HFF-Myc (cell line): Measurements from ENCODE around the gene ZNF3.

Experiments
- DNase-seq: peaks from one replicate; pipeline ENCODE4 v3.0.0-alpha.2; 2011; ENCODE audit warnings: low read depth; ENCODE audit errors: extremely low read depth
- H3K4me3 ChIP-seq: replicated peaks from 2 replicates; pipeline ENCODE4 v1.5.1; 2011; ENCODE audit warnings: low read depth, mild to moderate bottlenecking, control low read depth, low read length
- CTCF ChIP-seq: IDR thresholded peaks from 2 replicates; pipeline ENCODE4 v1.5.1; 2012; ENCODE audit warnings: mild to moderate bottlenecking, low read depth, low read length, control low read depth; ENCODE audit errors: missing control alignments

The ZNF3 gene

GRCh38 chr7:100065452-100066186 is 15.9 kb downstream of the ZNF3 start:
- no peak overlapping the region for H3K4me3 ChIP-seq
- DNase-seq: no peak
- TF ChIP-seq CTCF: no peak

GRCh38 chr7:100064162-100064561 is 17.4 kb downstream of the ZNF3 start:
- DNase-seq: no peak
- no peak overlapping the region for H3K4me3 ChIP-seq
- TF ChIP-seq CTCF: no peak

- H3K4me3 ChIP-seq: no peak overlapping the region
- no peak for DNase-seq
- TF ChIP-seq CTCF: no peak
These were observed 18.1 kb downstream of the ZNF3 start for GRCh38 chr7:100063376-100063775.

- DNase-seq: no peak
- TF ChIP-seq CTCF: no peak
- no peak overlapping the region for H3K4me3 ChIP-seq
These were observed 19.9 kb downstream of the ZNF3 start for GRCh38 chr7:100061518-100062193.

- H3K4me3 ChIP-seq: no peak overlapping the region
- DNase-seq: no peak
- no peak for TF ChIP-seq CTCF
These were observed 22.2 kb downstream of the ZNF3 start for GRCh38 chr7:100059251-100059739.

GRCh38 chr7:100057006-100057405 is 24.5 kb downstream of the ZNF3 start:
- no peak overlapping the region for H3K4me3 ChIP-seq
- DNase-seq: no peak
- TF ChIP-seq CTCF: no peak
